ENCODE measurements around the gene KIAA1755.
A peak's percentile ranks its signal among the peaks of the same experiment; 100 is the strongest.

Gene KIAA1755

DNA sequence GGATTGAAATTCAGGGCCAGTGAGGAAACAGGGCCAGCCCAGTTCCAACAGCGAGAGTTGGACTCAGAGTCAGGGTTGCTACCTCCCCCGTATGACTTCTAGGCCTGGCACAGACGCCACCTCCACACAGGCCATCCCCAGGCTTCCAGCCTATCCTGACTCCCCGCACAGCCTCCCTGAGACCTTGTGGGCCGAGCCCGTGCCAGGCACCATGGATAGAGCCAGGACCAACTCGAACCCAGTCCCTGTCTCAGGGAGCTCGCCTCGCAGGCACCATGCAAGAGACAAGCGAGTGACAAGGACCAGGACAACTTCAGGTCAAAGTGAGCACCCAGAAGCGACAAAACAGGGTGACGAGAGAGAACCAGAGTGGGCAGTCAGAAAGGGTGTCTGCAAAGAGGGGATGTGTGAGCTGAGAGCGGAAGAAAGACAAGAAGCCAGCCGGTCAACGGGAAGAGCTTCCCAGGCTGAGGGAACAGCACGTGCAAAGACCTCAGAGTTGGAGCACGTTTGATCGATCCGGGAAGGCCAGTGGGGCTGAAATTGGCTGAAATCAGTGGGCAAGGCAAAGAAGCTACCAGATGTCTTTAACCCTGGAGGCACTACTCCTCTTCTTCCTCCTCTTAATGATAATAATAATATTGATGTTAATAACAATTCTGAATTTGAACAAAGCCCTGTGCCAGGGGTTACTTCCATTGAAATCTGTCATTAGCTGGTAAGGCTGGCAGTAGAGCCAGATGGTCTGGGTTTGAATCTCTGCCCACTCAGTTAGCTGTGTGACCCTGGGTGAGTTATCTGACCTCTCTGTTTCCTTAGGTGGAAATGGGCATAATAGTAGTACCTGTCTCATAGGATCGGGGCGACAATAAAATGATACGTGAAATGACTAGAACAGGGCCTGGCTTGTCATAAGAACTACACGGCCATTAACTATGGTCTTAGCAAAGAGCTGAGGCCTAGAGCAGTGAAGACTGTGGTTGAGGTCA is 45.0 kb downstream of the KIAA1755 start:
- no peaks in the 10 kb centered on the region for H3K9me3 ChIP-seq
- H3K36me3 ChIP-seq, result no peaks in the 10 kb centered on the region
- peaks cover 0 to 47% (median 33%) of the 10 kb centered on the region in 4 donors for H3K4me1 ChIP-seq
- peak in 1 of 2 donors; percentile 60 for DNase-seq
- H3K27me3 ChIP-seq, result no peaks in the 10 kb centered on the region
- H3K4me3 ChIP-seq, result no peak overlapping the region
- TF ChIP-seq, protein P1, sequence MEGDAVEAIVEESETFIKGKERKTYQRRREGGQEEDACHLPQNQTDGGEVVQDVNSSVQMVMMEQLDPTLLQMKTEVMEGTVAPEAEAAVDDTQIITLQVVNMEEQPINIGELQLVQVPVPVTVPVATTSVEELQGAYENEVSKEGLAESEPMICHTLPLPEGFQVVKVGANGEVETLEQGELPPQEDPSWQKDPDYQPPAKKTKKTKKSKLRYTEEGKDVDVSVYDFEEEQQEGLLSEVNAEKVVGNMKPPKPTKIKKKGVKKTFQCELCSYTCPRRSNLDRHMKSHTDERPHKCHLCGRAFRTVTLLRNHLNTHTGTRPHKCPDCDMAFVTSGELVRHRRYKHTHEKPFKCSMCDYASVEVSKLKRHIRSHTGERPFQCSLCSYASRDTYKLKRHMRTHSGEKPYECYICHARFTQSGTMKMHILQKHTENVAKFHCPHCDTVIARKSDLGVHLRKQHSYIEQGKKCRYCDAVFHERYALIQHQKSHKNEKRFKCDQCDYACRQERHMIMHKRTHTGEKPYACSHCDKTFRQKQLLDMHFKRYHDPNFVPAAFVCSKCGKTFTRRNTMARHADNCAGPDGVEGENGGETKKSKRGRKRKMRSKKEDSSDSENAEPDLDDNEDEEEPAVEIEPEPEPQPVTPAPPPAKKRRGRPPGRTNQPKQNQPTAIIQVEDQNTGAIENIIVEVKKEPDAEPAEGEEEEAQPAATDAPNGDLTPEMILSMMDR (IDR thresholded peaks at IDR 0.05), result no peak
- intact Hi-C loops (cut with DNase I; ENCODE audit: low total_unique reads), result loop anchor here (5.0 kb wide), 1 partner anchor 43 kb away; no protein-coding TSS in a partner anchor
- H3K27ac ChIP-seq, result peak overlapping the region; percentile 80 to 82

DNA sequence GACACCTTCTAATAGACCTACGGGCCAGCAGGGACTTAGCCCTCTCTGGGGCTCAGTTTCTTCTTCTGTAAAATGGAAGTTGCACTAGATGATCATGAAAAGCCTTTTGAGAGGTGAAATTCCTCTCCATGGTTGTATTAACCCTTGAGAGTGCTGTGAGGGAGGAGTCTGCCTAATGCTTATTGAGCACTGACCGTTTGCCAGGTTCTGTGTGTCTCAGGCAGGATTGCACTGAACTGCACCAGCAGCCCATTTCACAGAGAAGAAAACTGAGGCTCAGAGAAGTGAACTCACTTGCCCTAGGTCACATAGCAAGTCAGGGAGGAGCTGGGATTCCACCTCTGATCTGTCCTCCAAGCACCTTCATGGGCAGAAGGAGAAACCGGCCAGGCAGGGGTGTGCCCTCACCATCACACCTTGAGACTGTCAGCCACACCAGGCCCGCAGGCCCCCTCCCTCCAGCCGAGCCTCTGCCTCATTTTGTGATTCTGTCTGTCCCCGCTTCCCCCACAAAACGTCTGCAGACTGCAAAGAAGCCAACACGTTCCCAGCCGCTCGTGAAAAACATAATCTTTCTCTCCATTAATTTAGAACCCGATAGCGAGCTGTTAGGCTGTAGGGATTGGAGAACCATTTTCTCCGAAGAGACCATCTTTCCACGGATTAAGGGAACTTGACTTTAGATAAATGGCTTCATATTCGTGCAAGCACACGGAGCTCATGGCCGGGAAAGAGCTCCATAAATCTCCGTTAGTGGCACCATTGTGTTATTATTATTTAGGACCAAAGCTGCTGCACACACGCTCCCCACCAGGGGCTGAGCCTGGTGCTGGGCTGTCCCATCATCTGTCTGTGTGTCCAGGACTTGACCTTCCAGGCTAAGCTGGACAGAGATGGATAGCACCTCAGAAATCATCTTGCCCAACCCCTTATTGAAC is 46.0 kb downstream of the KIAA1755 start:
- Histone ChIP-seq H3K27ac (no peak overlapping the region), H3K27me3 (no peaks in the 10 kb centered on the region), H3K36me3 (no peaks in the 10 kb centered on the region), H3K4me3 (no peak overlapping the region), H3K4me1 (peaks cover 0 to 57% (median 40%) of the 10 kb centered on the region in 4 donors), H3K9me3 (no peaks in the 10 kb centered on the region)
- DNase-seq, result peak in 1 of 2 donors; percentile 50
- TF ChIP-seq, protein P1 (IDR thresholded peaks at IDR 0.05), result no peak
- intact Hi-C loops (cut with DNase I; ENCODE audit: low total_unique reads), result loop anchor here (5.0 kb wide), 1 partner anchor 42 kb away; no protein-coding TSS in a partner anchor

DNA sequence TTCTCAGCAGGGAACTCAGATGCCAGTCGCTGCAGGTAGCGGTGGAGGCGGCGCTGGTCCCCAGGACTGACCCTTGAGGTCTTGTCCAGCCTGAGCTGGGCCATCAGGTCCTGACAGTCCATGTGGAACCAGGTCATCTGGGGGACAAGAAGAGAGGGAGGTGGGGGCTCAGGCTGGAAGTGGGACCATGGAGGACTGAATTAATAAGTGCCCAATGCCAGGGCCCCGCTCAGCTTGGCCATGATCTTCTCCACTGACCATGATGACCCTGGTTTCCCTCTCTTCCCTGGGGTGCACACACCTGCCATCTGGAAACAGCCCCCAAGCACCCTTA is 47.0 kb downstream of the KIAA1755 start:
- no peaks in the 10 kb centered on the region for H3K9me3 ChIP-seq
- H3K36me3 ChIP-seq, result no peaks in the 10 kb centered on the region
- H3K4me3 ChIP-seq, result no peak overlapping the region
- intact Hi-C loops (cut with DNase I; ENCODE audit: low total_unique reads), result no loop called here
- TF ChIP-seq, protein P1 (IDR thresholded peaks at IDR 0.05), result no peak
- no peak for DNase-seq
- peak overlapping the region; percentile 78 to 82 for H3K27ac ChIP-seq
- H3K4me1 ChIP-seq, result peaks cover 0 to 66% (median 49%) of the 10 kb centered on the region in 4 donors
- H3K27me3 ChIP-seq, result no peaks in the 10 kb centered on the region

DNA sequence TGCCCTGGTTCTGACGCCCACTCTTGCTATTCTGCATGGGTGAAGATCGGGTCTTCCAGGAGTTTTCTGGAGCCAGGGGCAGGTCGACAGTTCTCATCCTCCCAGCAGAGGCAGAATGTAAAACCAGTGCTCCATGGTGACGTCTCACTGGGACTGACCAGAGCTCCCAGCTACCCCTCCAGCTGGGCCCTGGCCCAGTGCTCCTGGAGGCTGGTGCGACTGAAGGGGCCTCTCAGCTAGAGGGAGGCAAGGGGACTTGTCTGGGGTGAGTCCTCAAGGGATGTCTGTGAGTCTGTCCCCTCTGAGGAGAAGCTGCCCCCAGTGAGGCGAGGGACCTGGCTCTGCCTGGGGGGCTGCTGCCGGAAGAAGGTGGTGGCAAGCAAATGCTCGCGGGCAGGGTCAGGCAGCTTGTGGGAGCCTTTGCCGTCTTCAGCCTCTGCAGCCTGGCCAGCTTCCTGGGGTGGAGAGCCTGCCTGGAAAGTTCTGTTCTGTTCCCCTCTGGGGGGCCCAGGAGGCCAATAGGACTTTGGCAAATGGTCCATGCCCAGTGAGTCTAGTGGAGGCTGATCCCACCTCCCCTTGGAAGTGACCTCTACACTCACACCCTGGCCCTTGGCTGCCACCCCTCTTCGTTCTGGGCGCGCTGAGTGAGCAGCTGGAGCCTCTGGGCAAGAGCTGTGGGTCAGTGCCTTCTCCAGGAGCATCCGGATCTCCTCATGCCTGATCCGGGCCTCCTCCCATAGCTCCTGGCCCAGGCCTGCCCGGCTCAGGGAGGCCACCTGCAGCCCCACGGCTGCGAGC is 47.5 kb downstream of the KIAA1755 start:
- Histone ChIP-seq H3K36me3 (no peaks in the 10 kb centered on the region), H3K4me1 (peaks cover 0 to 66% (median 47%) of the 10 kb centered on the region in 4 donors), H3K27ac (peak overlapping the region; percentile 78 to 82), H3K27me3 (no peaks in the 10 kb centered on the region), H3K4me3 (no peak overlapping the region), H3K9me3 (no peaks in the 10 kb centered on the region)
- DNase-seq, result peak in 1 of 2 donors; percentile 69
- TF ChIP-seq, protein P1 (IDR thresholded peaks at IDR 0.05), result no peak
- intact Hi-C loops (cut with DNase I; ENCODE audit: low total_unique reads), result no loop called here

Data from tibial artery (tissue), 4 donors.